HepG2 (cell line): ENCODE results near the gene EPHA3. TPM values are rescaled to one million over a fixed set of nuclear protein-coding genes. Genes with fewer than 3 reads are reported as not detected.

Experiments
- ATAC-seq: fragments of 200-7000 bp; cut with Tn5 transposase; 3 replicates; pipeline ENCODE4 v1.9.1; 2020; ENCODE audit warnings: mild to moderate bottlenecking, moderate library complexity
- BruUV-seq: library from RNA; stranded (reverse); fragments of 400-500 nt; replicated peaks from 2 replicates; lab custom pipeline; 2021; lab: Mats Ljungman, UMichigan
- CTCF ChIA-PET: fragments of 300-600 bp; formaldehyde crosslinking; extraction: SDS; loops from one replicate; lab custom pipeline; 2021; ENCODE audit warnings: low total read pairs, inconsistent platforms, low intra/inter-chr PET ratio; lab: Yijun Ruan, JAX
- POLR2A ChIA-PET: fragments of 350-600 bp; sonication (Branson Sonifier 250); formaldehyde crosslinking; loops from one replicate; lab custom pipeline; 2020; ENCODE audit warnings: antibody characterized with exemption, inconsistent platforms; lab: Yijun Ruan, JAX
- DNase-seq: peaks from one replicate; pipeline ENCODE4 v3.0.0-alpha.2; 2015; ENCODE audit warnings: low spot score
- FAIRE-seq: peaks from 3 replicates; lab custom pipeline; 2011; peaks lifted over from hg19 to GRCh38; lab: Jason Lieb, UNC
- H2AFZ ChIP-seq: one replicate; pipeline ENCODE4 v1.6.1; 2011; ENCODE audit warnings: low read length, inconsistent platforms
- H3K27ac ChIP-seq: fragments of 300-600 bp; 3 replicates; pipeline ENCODE4 v1.8.0; 2011; ENCODE audit warnings: mixed run types, mild to moderate bottlenecking, mixed read lengths, low read length, inconsistent platforms; ENCODE audit not compliant: insufficient read depth; ENCODE audit errors: extremely low read length
- H3K27me3 ChIP-seq, 2 experiments: fragments of 200-600 bp in 1 of 2; 2 replicates in 1 of 2; 3 replicates in 1 of 2; pipeline versions ENCODE4 v1.6.0 to v1.8.0; 2011; ENCODE audit warnings: low read length in 2 of 2, mild to moderate bottlenecking in 2 of 2, moderate library complexity in 2 of 2, inconsistent platforms in 1 of 2; ENCODE audit not compliant: insufficient read depth in 2 of 2, control insufficient read depth in 1 of 2
- H3K36me3 ChIP-seq, 2 experiments: fragments of 200-600 bp in 1 of 2; replicated peaks in 1 of 2; 2 replicates in 1 of 2; 3 replicates in 1 of 2; pipeline versions ENCODE4 v1.5.1 to v1.8.0; 2011; ENCODE audit warnings: low read length in 2 of 2, inconsistent platforms in 1 of 2; ENCODE audit not compliant: insufficient read depth in 2 of 2, control insufficient read depth in 1 of 2
- H3K4me1 ChIP-seq: 2 replicates; pipeline ENCODE4 v1.5.1; 2012; ENCODE audit warnings: low read length, inconsistent platforms; ENCODE audit not compliant: insufficient read depth
- H3K4me2 ChIP-seq: 2 replicates; pipeline ENCODE4 v1.6.0; 2011; ENCODE audit warnings: low read depth, low read length, inconsistent platforms
- H3K4me3 ChIP-seq, 3 experiments: fragments of 200-600 bp in 1 of 3; sonication (generic), shearing (Covaris generic) in 1 of 3; replicated peaks in 1 of 3; 2 replicates each; pipeline ENCODE4 v1.5.1; 2011 to 2016; ENCODE audit warnings: low read length in 3 of 3, inconsistent platforms in 2 of 3, low read depth in 2 of 3, mild to moderate bottlenecking in 2 of 3, control low read depth in 1 of 3, mixed read lengths in 1 of 3; ENCODE audit not compliant: insufficient read depth in 1 of 3
- H3K79me2 ChIP-seq: one replicate; pipeline ENCODE4 v1.6.1; 2011; ENCODE audit warnings: low read length, inconsistent platforms; ENCODE audit not compliant: insufficient read depth
- H3K9ac ChIP-seq: 2 replicates; pipeline ENCODE4 v1.6.0; 2011; ENCODE audit warnings: mild to moderate bottlenecking, low read depth, low read length, inconsistent platforms; ENCODE audit not compliant: insufficient read depth
- H3K9me3 ChIP-seq: 2 replicates; pipeline ENCODE4 v1.5.1; 2012; ENCODE audit warnings: mild to moderate bottlenecking, low read length
- H4K20me1 ChIP-seq: 2 replicates; pipeline ENCODE4 v1.6.0; 2011; ENCODE audit warnings: inconsistent platforms, mild to moderate bottlenecking, low read length, moderate library complexity; ENCODE audit not compliant: insufficient read depth
- PITX1 ChIP-seq: sonication (generic); formaldehyde crosslinking; IDR thresholded peaks from 2 replicates; pipeline ENCODE4 v1.5.1; 2020; ENCODE audit warnings: mild to moderate bottlenecking, missing genetic modification reagents
- SMARCE1 ChIP-seq: fragments of 450-650 bp; IDR thresholded peaks from 2 replicates; pipeline ENCODE4 v1.6.1; 2017; ENCODE audit warnings: borderline replicate concordance
- ZFP82 ChIP-seq: sonication (generic); formaldehyde crosslinking; IDR thresholded peaks from 2 replicates; pipeline ENCODE4 v1.5.1; 2020; ENCODE audit warnings: mild to moderate bottlenecking, missing genetic modification reagents, borderline replicate concordance
- ZNF230 ChIP-seq: sonication (generic); formaldehyde crosslinking; IDR thresholded peaks from 2 replicates; pipeline ENCODE4 v1.4.0; 2020; ENCODE audit warnings: mild to moderate bottlenecking, missing genetic modification reagents
- ZNF367 ChIP-seq: sonication (generic); formaldehyde crosslinking; IDR thresholded peaks from 2 replicates; pipeline ENCODE4 v1.4.0; 2020; ENCODE audit warnings: missing genetic modification reagents, borderline replicate concordance
- ZNF432 ChIP-seq: sonication (generic); formaldehyde crosslinking; IDR thresholded peaks from 2 replicates; pipeline ENCODE4 v1.5.0; 2020; ENCODE audit warnings: missing genetic modification reagents, mild to moderate bottlenecking, borderline replicate concordance
- WGBS: methylation state at CpG from one replicate; pipeline ENCODE4 v1.1.6; 2017; ENCODE audit warnings: low lambda C conversion rate; 5-methylcytosine and 5-hydroxymethylcytosine counted together
- in situ Hi-C: cut with HindIII; loops from 2 replicates; pipeline ENCODE4 v1.10.0; 2017; ENCODE audit warnings: low pct_unique_long_range_greater_than_20kb; ENCODE audit not compliant: extremely low pct_ligation_motif_present
- intact Hi-C: fragments of 100-400 bp; cut with micrococcal nuclease; formaldehyde crosslinking; loops from one replicate; pipeline ENCODE4 v1.10.0; 2022; ENCODE audit not compliant: unreplicated experiment
- polyA plus RNA-seq, 8 experiments: library from polyadenylated mRNA; depleted of rRNA in 3 of 8; stranded (reverse) in 7 of 8; unstranded in 1 of 8; fragments of >200 nt; fragmentation: Illumina TruSeq in 4 of 8; extraction: Trizol in 4 of 8; gene quantifications; 2 replicates each; pipeline versions ENCODE4 v1.2.1 to v1.2.3, GENCODE V29; 2011 to 2016; ENCODE audit warnings: low read depth in 4 of 8, missing spikeins in 1 of 8, mixed read lengths in 1 of 8; ENCODE audit not compliant: insufficient read depth in 1 of 8
- total RNA-seq, 5 experiments: library from RNA; depleted of rRNA; stranded (reverse); fragments of >200 nt; fragmentation: Illumina TruSeq; extraction: Trizol; gene quantifications; 2 replicates each; pipeline ENCODE4 v1.2.3, GENCODE V29; 2016; ENCODE audit warnings: low read depth in 1 of 5
- TF ChIP-seq, protein P1 (sequence below): sonication (generic); formaldehyde crosslinking; IDR thresholded peaks from 2 replicates; pipeline ENCODE4 v1.4.0; 2020; ENCODE audit warnings: missing genetic modification reagents, borderline replicate concordance
- TF ChIP-seq, protein P2 (sequence below): sonication (generic); formaldehyde crosslinking; conservative IDR thresholded peaks from 2 replicates; pipeline ENCODE4 v1.4.0; 2020; ENCODE audit warnings: missing genetic modification reagents
- TF ChIP-seq, protein P3 (sequence below): sonication (generic); formaldehyde crosslinking; IDR thresholded peaks from 2 replicates; pipeline ENCODE4 v1.4.0; 2020; ENCODE audit warnings: low read depth, mild to moderate bottlenecking, missing genetic modification reagents
- TF ChIP-seq, protein P4 (sequence below), 2 experiments: fragments of 450-650 bp in 1 of 2; sonication (generic) in 1 of 2; formaldehyde crosslinking; IDR thresholded peaks; 2 replicates each; pipeline versions ENCODE4 v1.5.0 to v1.8.0; 2020 to 2022; ENCODE audit warnings: mild to moderate bottlenecking in 1 of 2, missing genetic modification reagents in 1 of 2
- TF ChIP-seq, protein P5 (sequence below): sonication (generic); formaldehyde crosslinking; conservative IDR thresholded peaks from 2 replicates; pipeline ENCODE4 v1.8.0; 2022; ENCODE audit warnings: missing genetic modification reagents
- TF ChIP-seq, protein P6 (sequence below): IDR thresholded peaks from 2 replicates; pipeline ENCODE4 v1.6.1; 2018; ENCODE audit warnings: missing genetic modification reagents

The EPHA3 gene
- total and polyA plus RNA-seq, 2 of the 13 experiments (the other 11 are each of a cell fraction or from before 2014, with no cell fraction given), result 0.01 TPM; not detected in 1

DNA sequence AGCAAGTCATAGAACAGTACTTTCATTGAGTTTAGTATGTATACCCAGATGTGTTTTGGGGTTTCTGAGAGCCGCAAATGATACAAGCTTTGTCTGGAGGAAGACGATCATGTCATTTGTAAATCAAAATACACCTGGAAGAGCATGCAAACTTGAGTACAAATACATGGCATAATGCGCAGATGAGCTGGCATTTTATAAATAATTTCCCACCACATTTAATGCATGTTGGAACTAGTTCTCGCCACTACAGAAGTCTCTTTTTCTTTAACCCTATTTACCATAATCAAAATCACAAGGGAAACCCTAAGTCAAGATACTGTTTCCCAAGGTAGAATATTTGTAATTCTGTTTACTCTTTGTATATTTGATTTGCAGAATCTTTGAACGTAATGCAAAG, 318.6 kb downstream of the EPHA3 start:
- no peak overlapping the region for H3K9ac ChIP-seq
- BruUV-seq, result no TSS peak
- TF ChIP-seq, protein P1, sequence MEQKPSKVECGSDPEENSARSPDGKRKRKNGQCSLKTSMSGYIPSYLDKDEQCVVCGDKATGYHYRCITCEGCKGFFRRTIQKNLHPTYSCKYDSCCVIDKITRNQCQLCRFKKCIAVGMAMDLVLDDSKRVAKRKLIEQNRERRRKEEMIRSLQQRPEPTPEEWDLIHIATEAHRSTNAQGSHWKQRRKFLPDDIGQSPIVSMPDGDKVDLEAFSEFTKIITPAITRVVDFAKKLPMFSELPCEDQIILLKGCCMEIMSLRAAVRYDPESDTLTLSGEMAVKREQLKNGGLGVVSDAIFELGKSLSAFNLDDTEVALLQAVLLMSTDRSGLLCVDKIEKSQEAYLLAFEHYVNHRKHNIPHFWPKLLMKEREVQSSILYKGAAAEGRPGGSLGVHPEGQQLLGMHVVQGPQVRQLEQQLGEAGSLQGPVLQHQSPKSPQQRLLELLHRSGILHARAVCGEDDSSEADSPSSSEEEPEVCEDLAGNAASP (CRISPR knock-in tag), result no peak
- TF ChIP-seq, protein P2, sequence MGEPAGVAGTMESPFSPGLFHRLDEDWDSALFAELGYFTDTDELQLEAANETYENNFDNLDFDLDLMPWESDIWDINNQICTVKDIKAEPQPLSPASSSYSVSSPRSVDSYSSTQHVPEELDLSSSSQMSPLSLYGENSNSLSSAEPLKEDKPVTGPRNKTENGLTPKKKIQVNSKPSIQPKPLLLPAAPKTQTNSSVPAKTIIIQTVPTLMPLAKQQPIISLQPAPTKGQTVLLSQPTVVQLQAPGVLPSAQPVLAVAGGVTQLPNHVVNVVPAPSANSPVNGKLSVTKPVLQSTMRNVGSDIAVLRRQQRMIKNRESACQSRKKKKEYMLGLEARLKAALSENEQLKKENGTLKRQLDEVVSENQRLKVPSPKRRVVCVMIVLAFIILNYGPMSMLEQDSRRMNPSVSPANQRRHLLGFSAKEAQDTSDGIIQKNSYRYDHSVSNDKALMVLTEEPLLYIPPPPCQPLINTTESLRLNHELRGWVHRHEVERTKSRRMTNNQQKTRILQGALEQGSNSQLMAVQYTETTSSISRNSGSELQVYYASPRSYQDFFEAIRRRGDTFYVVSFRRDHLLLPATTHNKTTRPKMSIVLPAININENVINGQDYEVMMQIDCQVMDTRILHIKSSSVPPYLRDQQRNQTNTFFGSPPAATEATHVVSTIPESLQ (CRISPR knock-in tag), result no peak
- TF ChIP-seq ZFP82 (CRISPR knock-in tag), result no peak
- no peak for TF ChIP-seq ZNF367 (CRISPR knock-in tag)
- no peak for TF ChIP-seq ZNF230
- TF ChIP-seq, protein P3, sequence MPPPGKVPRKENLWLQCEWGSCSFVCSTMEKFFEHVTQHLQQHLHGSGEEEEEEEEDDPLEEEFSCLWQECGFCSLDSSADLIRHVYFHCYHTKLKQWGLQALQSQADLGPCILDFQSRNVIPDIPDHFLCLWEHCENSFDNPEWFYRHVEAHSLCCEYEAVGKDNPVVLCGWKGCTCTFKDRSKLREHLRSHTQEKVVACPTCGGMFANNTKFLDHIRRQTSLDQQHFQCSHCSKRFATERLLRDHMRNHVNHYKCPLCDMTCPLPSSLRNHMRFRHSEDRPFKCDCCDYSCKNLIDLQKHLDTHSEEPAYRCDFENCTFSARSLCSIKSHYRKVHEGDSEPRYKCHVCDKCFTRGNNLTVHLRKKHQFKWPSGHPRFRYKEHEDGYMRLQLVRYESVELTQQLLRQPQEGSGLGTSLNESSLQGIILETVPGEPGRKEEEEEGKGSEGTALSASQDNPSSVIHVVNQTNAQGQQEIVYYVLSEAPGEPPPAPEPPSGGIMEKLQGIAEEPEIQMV (CRISPR knock-in tag), result no peak
- TF ChIP-seq, protein P4, sequence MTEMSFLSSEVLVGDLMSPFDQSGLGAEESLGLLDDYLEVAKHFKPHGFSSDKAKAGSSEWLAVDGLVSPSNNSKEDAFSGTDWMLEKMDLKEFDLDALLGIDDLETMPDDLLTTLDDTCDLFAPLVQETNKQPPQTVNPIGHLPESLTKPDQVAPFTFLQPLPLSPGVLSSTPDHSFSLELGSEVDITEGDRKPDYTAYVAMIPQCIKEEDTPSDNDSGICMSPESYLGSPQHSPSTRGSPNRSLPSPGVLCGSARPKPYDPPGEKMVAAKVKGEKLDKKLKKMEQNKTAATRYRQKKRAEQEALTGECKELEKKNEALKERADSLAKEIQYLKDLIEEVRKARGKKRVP (CRISPR knock-in tag; IDR thresholded peaks at IDR 0.05), result no peak
- no peak for TF ChIP-seq ZNF432 (CRISPR knock-in tag)
- TF ChIP-seq, protein P5, sequence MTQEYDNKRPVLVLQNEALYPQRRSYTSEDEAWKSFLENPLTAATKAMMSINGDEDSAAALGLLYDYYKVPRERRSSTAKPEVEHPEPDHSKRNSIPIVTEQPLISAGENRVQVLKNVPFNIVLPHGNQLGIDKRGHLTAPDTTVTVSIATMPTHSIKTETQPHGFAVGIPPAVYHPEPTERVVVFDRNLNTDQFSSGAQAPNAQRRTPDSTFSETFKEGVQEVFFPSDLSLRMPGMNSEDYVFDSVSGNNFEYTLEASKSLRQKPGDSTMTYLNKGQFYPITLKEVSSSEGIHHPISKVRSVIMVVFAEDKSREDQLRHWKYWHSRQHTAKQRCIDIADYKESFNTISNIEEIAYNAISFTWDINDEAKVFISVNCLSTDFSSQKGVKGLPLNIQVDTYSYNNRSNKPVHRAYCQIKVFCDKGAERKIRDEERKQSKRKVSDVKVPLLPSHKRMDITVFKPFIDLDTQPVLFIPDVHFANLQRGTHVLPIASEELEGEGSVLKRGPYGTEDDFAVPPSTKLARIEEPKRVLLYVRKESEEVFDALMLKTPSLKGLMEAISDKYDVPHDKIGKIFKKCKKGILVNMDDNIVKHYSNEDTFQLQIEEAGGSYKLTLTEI (CRISPR knock-in tag), result no peak
- TF ChIP-seq PITX1, result no peak
- TF ChIP-seq, protein P6, sequence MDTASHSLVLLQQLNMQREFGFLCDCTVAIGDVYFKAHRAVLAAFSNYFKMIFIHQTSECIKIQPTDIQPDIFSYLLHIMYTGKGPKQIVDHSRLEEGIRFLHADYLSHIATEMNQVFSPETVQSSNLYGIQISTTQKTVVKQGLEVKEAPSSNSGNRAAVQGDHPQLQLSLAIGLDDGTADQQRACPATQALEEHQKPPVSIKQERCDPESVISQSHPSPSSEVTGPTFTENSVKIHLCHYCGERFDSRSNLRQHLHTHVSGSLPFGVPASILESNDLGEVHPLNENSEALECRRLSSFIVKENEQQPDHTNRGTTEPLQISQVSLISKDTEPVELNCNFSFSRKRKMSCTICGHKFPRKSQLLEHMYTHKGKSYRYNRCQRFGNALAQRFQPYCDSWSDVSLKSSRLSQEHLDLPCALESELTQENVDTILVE (CRISPR knock-in tag), result no peak
- no peak for TF ChIP-seq SMARCE1
- TF ChIP-seq, all 625 proteins: peak for 0
- ATAC-seq (no peak), FAIRE-seq (no peak), DNase-seq (no peak)
- Histone ChIP-seq H3K9me3 (no peaks in the 10 kb centered on the region), H3K4me1 (no peaks in the 10 kb centered on the region), H3K36me3 (no peaks in the 10 kb centered on the region), H3K27me3 (no peaks in the 10 kb centered on the region), H3K4me3 (no peak overlapping the region), H4K20me1 (no peaks in the 10 kb centered on the region), H3K27ac (no peak overlapping the region), H3K4me2 (no peak overlapping the region), H3K79me2 (no peaks in the 10 kb centered on the region), H2AFZ (no peak overlapping the region)
- in situ Hi-C loops (no loop called here), intact Hi-C loops (no loop called here)
- CTCF ChIA-PET, result no interaction called here
- POLR2A ChIA-PET, result no interaction called here
- WGBS, result 10% methylated on average over 5 of the region's 5 CpGs
